Keratinocyte (primary cell): ENCODE measurements around the gene TPRN.

Experiments used
- EZH2 ChIP-seq: IDR thresholded peaks from one replicate; pipeline ENCODE4 v1.6.1; 2012; ENCODE audit warnings: inconsistent platforms, mild to moderate bottlenecking, low read length, moderate library complexity
- TF ChIP-seq, protein P1 (sequence below), 3 experiments: IDR thresholded peaks in 1 of 3; conservative IDR thresholded peaks in 1 of 3; optimal IDR thresholded peaks in 1 of 3; 2 replicates in 2 of 3; 3 replicates in 1 of 3; pipeline versions ENCODE3 to v1.5.1; 2011; ENCODE audit warnings: low read length in 3 of 3, mild to moderate bottlenecking in 3 of 3, moderate library complexity in 2 of 3, control low read depth in 1 of 3, inconsistent platforms in 1 of 3; ENCODE audit not compliant: insufficient read depth in 2 of 3; ENCODE audit errors: extremely low read depth in 1 of 3

GRCh38 chr9:137148242-137148641 is 52.3 kb downstream of the TPRN start:
- TF ChIP-seq, protein P1, sequence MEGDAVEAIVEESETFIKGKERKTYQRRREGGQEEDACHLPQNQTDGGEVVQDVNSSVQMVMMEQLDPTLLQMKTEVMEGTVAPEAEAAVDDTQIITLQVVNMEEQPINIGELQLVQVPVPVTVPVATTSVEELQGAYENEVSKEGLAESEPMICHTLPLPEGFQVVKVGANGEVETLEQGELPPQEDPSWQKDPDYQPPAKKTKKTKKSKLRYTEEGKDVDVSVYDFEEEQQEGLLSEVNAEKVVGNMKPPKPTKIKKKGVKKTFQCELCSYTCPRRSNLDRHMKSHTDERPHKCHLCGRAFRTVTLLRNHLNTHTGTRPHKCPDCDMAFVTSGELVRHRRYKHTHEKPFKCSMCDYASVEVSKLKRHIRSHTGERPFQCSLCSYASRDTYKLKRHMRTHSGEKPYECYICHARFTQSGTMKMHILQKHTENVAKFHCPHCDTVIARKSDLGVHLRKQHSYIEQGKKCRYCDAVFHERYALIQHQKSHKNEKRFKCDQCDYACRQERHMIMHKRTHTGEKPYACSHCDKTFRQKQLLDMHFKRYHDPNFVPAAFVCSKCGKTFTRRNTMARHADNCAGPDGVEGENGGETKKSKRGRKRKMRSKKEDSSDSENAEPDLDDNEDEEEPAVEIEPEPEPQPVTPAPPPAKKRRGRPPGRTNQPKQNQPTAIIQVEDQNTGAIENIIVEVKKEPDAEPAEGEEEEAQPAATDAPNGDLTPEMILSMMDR (optimal IDR thresholded peaks at IDR 0.05 in 1 of 3, IDR thresholded peaks at IDR 0.05 in 1 of 3, conservative IDR thresholded peaks at IDR 0.05 in 1 of 3; ENCODE audit: extremely low read depth in 1 of 3, insufficient read depth in 2 of 3, low read length in 3 of 3): no peak
- no peak for TF ChIP-seq EZH2
